Calu3 (cell line): Measurements from ENCODE around the gene SLC25A30. TPM values are rescaled to one million over a fixed set of nuclear protein-coding genes. Genes with fewer than 3 reads are reported as not detected.

Source experiments
- BruUV-seq: library from RNA; stranded (reverse); fragments of 400-500 nt; replicated peaks from 2 replicates; lab custom pipeline; 2021; lab: Mats Ljungman, UMichigan
- CTCF ChIA-PET: fragments of 300-600 bp; sonication (Branson Sonifier 250); formaldehyde crosslinking; loops from one replicate; lab custom pipeline; 2022; ENCODE audit warnings: antibody characterized with exemption; lab: Charles Lee
- DNase-seq: peaks from one replicate; pipeline ENCODE4 v3.0.0; 2022
- H3K27ac Mint-ChIP-seq: one replicate; pipeline ENCODE4 v1.8.0; 2022; ENCODE audit warnings: mixed read lengths; ENCODE audit not compliant: unreplicated experiment
- H3K27me3 Mint-ChIP-seq: one replicate; pipeline ENCODE4 v1.8.0; 2022; ENCODE audit warnings: mixed read lengths; ENCODE audit not compliant: unreplicated experiment
- H3K36me3 Mint-ChIP-seq: one replicate; pipeline ENCODE4 v1.8.0; 2022; ENCODE audit warnings: mild to moderate bottlenecking, moderate library complexity, mixed read lengths; ENCODE audit not compliant: insufficient read depth, unreplicated experiment
- H3K4me1 Mint-ChIP-seq: one replicate; pipeline ENCODE4 v1.8.0; 2022; ENCODE audit warnings: mild to moderate bottlenecking, low read depth, mixed read lengths; ENCODE audit not compliant: unreplicated experiment
- H3K4me3 Mint-ChIP-seq: one replicate; pipeline ENCODE4 v1.8.0; 2022; ENCODE audit warnings: mild to moderate bottlenecking, low read depth, moderate library complexity, mixed read lengths; ENCODE audit not compliant: unreplicated experiment
- H3K9me3 Mint-ChIP-seq: one replicate; pipeline ENCODE4 v1.8.0; 2022; ENCODE audit warnings: low read depth, mixed read lengths; ENCODE audit not compliant: unreplicated experiment
- intact Hi-C: fragments of 100-400 bp; cut with micrococcal nuclease; formaldehyde crosslinking; loops from one replicate; pipeline ENCODE4 v1.10.0; 2022; ENCODE audit not compliant: unreplicated experiment
- total RNA-seq: library from RNA; stranded (reverse); gene quantifications from 2 replicates; pipeline ENCODE4 v1.2.3, GENCODE V29; 2022
- TF ChIP-seq, protein P1 (sequence below): fragments of 200-600 bp; IDR thresholded peaks from one replicate; pipeline ENCODE4 v1.8.0; 2022; ENCODE audit warnings: antibody characterized with exemption; ENCODE audit not compliant: unreplicated experiment

SLC25A30 gene
- total RNA-seq, 1 experiment from 2014 or later: 18.2 TPM

DNA sequence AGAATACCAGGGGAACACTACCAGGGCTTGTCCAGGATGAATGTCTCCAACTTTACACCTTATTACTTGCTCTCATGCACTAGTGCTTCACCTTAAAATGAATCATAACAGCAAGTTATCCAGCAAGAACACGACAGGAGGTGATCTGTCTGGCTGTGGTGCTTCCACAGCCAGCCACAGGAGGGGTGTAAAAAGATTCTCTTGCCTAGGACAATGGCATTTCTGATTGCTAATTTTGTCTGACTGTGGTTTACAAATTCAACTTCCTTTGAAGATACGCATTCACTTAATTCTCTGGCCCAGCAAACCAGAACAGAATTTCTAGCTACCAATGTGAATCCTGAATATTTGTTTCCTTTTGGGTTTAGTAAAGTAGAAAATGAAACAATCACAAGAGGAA, 23.5 kb upstream of the SLC25A30 start:
- intact Hi-C loops: no loop called here
- Mint-ChIP-seq H3K27me3 (peaks cover 13% of the 10 kb centered on the region), H3K9me3 (no peaks in the 10 kb centered on the region), H3K4me3 (no peak overlapping the region), H3K36me3 (no peaks in the 10 kb centered on the region), H3K4me1 (no peaks in the 10 kb centered on the region), H3K27ac (no peak overlapping the region)
- BruUV-seq: no TSS peak
- CTCF ChIA-PET: interaction anchor here (0.7 kb wide), 1 partner anchor 879 kb away, joined by 3 read pairs; no protein-coding TSS in a partner anchor
- TF ChIP-seq, protein P1, sequence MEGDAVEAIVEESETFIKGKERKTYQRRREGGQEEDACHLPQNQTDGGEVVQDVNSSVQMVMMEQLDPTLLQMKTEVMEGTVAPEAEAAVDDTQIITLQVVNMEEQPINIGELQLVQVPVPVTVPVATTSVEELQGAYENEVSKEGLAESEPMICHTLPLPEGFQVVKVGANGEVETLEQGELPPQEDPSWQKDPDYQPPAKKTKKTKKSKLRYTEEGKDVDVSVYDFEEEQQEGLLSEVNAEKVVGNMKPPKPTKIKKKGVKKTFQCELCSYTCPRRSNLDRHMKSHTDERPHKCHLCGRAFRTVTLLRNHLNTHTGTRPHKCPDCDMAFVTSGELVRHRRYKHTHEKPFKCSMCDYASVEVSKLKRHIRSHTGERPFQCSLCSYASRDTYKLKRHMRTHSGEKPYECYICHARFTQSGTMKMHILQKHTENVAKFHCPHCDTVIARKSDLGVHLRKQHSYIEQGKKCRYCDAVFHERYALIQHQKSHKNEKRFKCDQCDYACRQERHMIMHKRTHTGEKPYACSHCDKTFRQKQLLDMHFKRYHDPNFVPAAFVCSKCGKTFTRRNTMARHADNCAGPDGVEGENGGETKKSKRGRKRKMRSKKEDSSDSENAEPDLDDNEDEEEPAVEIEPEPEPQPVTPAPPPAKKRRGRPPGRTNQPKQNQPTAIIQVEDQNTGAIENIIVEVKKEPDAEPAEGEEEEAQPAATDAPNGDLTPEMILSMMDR: no peak
- no peak for DNase-seq

GRCh38 chr13:45439781-45440462, 21.7 kb upstream of the SLC25A30 start:
- Mint-ChIP-seq H3K9me3 (no peaks in the 10 kb centered on the region), H3K27me3 (peaks cover 6% of the 10 kb centered on the region), H3K36me3 (no peaks in the 10 kb centered on the region), H3K4me1 (no peaks in the 10 kb centered on the region), H3K4me3 (no peak overlapping the region), H3K27ac (no peak overlapping the region)
- no TSS peak for BruUV-seq
- no peak for DNase-seq
- CTCF ChIA-PET: no interaction called here
- TF ChIP-seq, protein P1: no peak
- intact Hi-C loops: no loop called here

GRCh38 chr13:45439008-45439407, 20.8 kb upstream of the SLC25A30 start:
- CTCF ChIA-PET: no interaction called here
- H3K9me3 Mint-ChIP-seq: no peaks in the 10 kb centered on the region
- no peaks in the 10 kb centered on the region for H3K27me3 Mint-ChIP-seq
- intact Hi-C loops: no loop called here
- H3K36me3 Mint-ChIP-seq: no peaks in the 10 kb centered on the region
- TF ChIP-seq, protein P1: no peak
- no peak for DNase-seq
- H3K4me1 Mint-ChIP-seq: no peaks in the 10 kb centered on the region
- H3K27ac Mint-ChIP-seq: no peak overlapping the region
- no TSS peak for BruUV-seq
- H3K4me3 Mint-ChIP-seq: no peak overlapping the region

GRCh38 chr13:45437947-45438346, 19.8 kb upstream of the SLC25A30 start:
- Mint-ChIP-seq H3K4me1 (no peaks in the 10 kb centered on the region), H3K36me3 (no peaks in the 10 kb centered on the region), H3K27ac (no peak overlapping the region), H3K27me3 (no peaks in the 10 kb centered on the region), H3K9me3 (no peaks in the 10 kb centered on the region), H3K4me3 (no peak overlapping the region)
- intact Hi-C loops: no loop called here
- BruUV-seq: no TSS peak
- CTCF ChIA-PET: no interaction called here
- TF ChIP-seq, protein P1: no peak
- no peak for DNase-seq
